ENCODE results near the gene SLC13A4. TPM values are rescaled to one million over a fixed set of nuclear protein-coding genes. Genes with fewer than 3 reads are reported as not detected.

The SLC13A4 gene
- polyA plus RNA-seq, 1 donor from 2014 or later: 1.4 TPM

- no peaks in the 10 kb centered on the region for H3F3A ChIP-seq (ENCODE audit: insufficient read depth, low read length, poor library complexity, severe bottlenecking)
- TF ChIP-seq REST (IDR thresholded peaks at IDR 0.05; ENCODE audit: borderline replicate concordance) (no peak), EP300 (conservative IDR thresholded peaks at IDR 0.05; ENCODE audit: poor library complexity, severe bottlenecking) (no peak), MXI1 (conservative IDR thresholded peaks at IDR 0.05; ENCODE audit: poor library complexity, severe bottlenecking) (no peak), POLR2AphosphoS5 (IDR thresholded peaks at IDR 0.05) (no peak), RAD21 (conservative IDR thresholded peaks at IDR 0.05) (no peak), SMC3 (conservative IDR thresholded peaks at IDR 0.05; ENCODE audit: poor library complexity) (no peak)
- no peaks in the 10 kb centered on the region for H3K79me2 ChIP-seq (replicated peaks; ENCODE audit: insufficient read depth, low read length)
- H3K9ac ChIP-seq (ENCODE audit: low read length): no peak overlapping the region
- H3K9me3 ChIP-seq (ENCODE audit: low read length): no peaks in the 10 kb centered on the region
- H3K27ac ChIP-seq (ENCODE audit: low read length): no peak overlapping the region
- H4K20me1 ChIP-seq (ENCODE audit: insufficient read depth): no peaks in the 10 kb centered on the region
- H2AFZ ChIP-seq (ENCODE audit: low read depth, low read length): no peak overlapping the region
- no peaks in the 10 kb centered on the region for H3K27me3 ChIP-seq (ENCODE audit: insufficient read depth, low read depth, low read length)
- no peaks in the 10 kb centered on the region for H3K36me3 ChIP-seq (ENCODE audit: insufficient read depth, low read length)
- no peak overlapping the region for H3K4me2 ChIP-seq (ENCODE audit: low read length)
- H3K4me3 ChIP-seq (ENCODE audit: low read length): no peak overlapping the region
- H3K9me2 ChIP-seq (ENCODE audit: insufficient read depth, low read length): no peaks in the 10 kb centered on the region
Observed at GRCh38 chr7:135710417-135711138, 17.4 kb downstream of the SLC13A4 start.

- Histone ChIP-seq H3K4me3 (ENCODE audit: low read length) (no peak overlapping the region), H2AFZ (ENCODE audit: low read depth, low read length) (no peak overlapping the region), H3K36me3 (ENCODE audit: insufficient read depth, low read length) (no peaks in the 10 kb centered on the region), H3F3A (ENCODE audit: insufficient read depth, low read length, poor library complexity, severe bottlenecking) (no peaks in the 10 kb centered on the region), H4K20me1 (ENCODE audit: insufficient read depth) (no peaks in the 10 kb centered on the region), H3K9me2 (ENCODE audit: insufficient read depth, low read length) (no peaks in the 10 kb centered on the region), H3K79me2 (replicated peaks; ENCODE audit: insufficient read depth, low read length) (no peaks in the 10 kb centered on the region), H3K9me3 (ENCODE audit: low read length) (no peaks in the 10 kb centered on the region), H3K27me3 (ENCODE audit: insufficient read depth, low read depth, low read length) (no peaks in the 10 kb centered on the region), H3K9ac (ENCODE audit: low read length) (no peak overlapping the region), H3K27ac (ENCODE audit: low read length) (no peak overlapping the region), H3K4me2 (ENCODE audit: low read length) (no peak overlapping the region)
- no peak for TF ChIP-seq RAD21 (conservative IDR thresholded peaks at IDR 0.05)
- TF ChIP-seq POLR2AphosphoS5 (IDR thresholded peaks at IDR 0.05): no peak
- no peak for TF ChIP-seq EZH2 (IDR thresholded peaks at IDR 0.05; ENCODE audit: borderline replicate concordance, insufficient read depth, low read length, poor library complexity, severe bottlenecking)
- TF ChIP-seq SMC3 (conservative IDR thresholded peaks at IDR 0.05; ENCODE audit: poor library complexity): no peak
- no peak for TF ChIP-seq EP300 (conservative IDR thresholded peaks at IDR 0.05; ENCODE audit: poor library complexity, severe bottlenecking)
- TF ChIP-seq TAF1 (IDR thresholded peaks at IDR 0.05; ENCODE audit: low read depth): no peak
- no peak for TF ChIP-seq CTCF (IDR thresholded peaks at IDR 0.05; ENCODE audit: poor library complexity, severe bottlenecking)
- TF ChIP-seq REST (IDR thresholded peaks at IDR 0.05; ENCODE audit: borderline replicate concordance): no peak
- TF ChIP-seq MXI1 (conservative IDR thresholded peaks at IDR 0.05; ENCODE audit: poor library complexity, severe bottlenecking): no peak
Observed at GRCh38 chr7:135709508-135709907, 18.5 kb downstream of the SLC13A4 start.

All from neural cell (in vitro differentiated cells).